ENCODE data around the gene GAB3.

Gene GAB3

DNA sequence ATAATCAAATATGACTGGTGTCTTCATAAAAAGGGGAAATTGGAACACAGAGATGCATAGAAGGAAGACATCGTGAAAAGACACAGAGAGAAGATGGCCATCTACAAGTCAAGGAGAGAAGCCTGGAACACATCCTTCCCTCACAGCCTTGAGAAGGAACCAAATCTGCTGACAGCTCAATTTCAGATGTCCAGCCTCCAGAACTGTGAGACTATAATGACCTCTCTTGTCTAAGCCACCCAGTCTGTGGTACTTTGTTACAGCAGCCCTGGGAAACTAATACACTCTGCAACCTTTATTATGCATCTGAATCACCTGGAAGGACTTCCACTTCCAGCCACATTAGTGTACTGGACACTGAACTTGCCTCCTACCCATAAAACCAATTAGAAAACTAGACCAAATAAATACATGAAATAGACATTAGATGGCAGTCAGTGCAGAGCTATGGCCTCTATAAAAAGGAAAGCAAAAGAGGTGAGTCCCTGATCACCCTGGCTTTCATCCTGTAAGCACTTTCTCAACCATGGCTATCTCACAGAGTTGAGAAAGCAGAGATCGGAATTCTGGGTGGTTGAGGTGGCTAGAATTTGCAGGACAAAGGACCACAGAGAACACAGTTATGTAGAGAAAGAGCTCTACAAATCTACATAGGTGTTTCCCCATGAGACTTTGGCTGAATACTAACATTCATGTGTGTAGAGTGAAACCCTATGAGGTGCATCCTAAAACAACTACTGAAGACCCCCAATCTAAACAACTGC, 25.7 kb downstream of the GAB3 start:
- TF ChIP-seq, protein P1, sequence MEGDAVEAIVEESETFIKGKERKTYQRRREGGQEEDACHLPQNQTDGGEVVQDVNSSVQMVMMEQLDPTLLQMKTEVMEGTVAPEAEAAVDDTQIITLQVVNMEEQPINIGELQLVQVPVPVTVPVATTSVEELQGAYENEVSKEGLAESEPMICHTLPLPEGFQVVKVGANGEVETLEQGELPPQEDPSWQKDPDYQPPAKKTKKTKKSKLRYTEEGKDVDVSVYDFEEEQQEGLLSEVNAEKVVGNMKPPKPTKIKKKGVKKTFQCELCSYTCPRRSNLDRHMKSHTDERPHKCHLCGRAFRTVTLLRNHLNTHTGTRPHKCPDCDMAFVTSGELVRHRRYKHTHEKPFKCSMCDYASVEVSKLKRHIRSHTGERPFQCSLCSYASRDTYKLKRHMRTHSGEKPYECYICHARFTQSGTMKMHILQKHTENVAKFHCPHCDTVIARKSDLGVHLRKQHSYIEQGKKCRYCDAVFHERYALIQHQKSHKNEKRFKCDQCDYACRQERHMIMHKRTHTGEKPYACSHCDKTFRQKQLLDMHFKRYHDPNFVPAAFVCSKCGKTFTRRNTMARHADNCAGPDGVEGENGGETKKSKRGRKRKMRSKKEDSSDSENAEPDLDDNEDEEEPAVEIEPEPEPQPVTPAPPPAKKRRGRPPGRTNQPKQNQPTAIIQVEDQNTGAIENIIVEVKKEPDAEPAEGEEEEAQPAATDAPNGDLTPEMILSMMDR (IDR thresholded peaks at IDR 0.05; ENCODE audit: low read depth, low read length): no peak
- no peak for DNase-seq (ENCODE audit: low read depth in 2 of 2)
- H3K4me3 ChIP-seq (replicated peaks in 1 of 2; ENCODE audit: low read depth in 2 of 2, low read length in 2 of 2): no peak overlapping the region

DNA sequence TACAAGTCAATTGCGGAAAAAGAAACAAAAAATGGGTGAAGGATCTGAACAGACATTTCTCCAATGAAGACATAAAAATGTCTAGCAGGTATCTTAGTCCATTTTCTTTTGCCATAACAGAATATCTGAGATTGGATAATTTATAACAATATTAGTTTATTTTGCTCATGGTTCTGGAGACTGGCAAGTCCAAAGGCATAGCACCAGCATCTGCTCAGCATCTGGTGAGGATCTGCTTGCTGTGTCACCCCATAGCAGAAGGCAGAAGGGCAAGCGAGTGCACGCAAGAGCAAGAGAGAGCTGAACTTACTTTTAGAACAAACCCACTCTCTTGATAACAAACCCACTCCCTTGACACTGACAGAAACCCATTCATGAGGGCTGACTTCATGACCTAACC, 29.7 kb downstream of the GAB3 start:
- no peak overlapping the region for H3K4me3 ChIP-seq (replicated peaks in 1 of 2; ENCODE audit: low read depth in 2 of 2, low read length in 2 of 2)
- no peak for DNase-seq (ENCODE audit: low read depth in 2 of 2)
- TF ChIP-seq, protein P1 (IDR thresholded peaks at IDR 0.05; ENCODE audit: low read depth, low read length): no peak

DNA sequence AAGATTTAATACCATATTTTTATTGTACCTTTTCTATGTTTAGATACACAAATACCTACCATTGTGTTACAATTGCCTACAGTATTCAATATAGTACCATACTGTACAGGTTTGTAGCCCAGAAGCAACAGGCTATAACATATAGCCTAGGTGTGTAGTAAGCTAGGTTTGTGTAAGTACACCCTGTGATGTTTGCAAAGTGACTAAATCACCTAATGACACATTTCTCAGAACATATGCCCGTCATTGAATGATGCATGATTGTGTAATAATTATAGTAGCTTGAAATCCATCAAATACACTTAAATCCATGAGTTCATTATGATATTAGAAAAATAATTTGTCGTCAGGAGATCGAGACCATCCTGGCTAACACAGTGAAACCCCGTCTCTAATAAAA, 30.8 kb downstream of the GAB3 start:
- TF ChIP-seq, protein P1 (IDR thresholded peaks at IDR 0.05; ENCODE audit: low read depth, low read length): no peak
- DNase-seq (ENCODE audit: low read depth in 2 of 2): peak in 1 of 2 donors; percentile 45
- no peak overlapping the region for H3K4me3 ChIP-seq (replicated peaks in 1 of 2; ENCODE audit: low read depth in 2 of 2, low read length in 2 of 2)

DNA sequence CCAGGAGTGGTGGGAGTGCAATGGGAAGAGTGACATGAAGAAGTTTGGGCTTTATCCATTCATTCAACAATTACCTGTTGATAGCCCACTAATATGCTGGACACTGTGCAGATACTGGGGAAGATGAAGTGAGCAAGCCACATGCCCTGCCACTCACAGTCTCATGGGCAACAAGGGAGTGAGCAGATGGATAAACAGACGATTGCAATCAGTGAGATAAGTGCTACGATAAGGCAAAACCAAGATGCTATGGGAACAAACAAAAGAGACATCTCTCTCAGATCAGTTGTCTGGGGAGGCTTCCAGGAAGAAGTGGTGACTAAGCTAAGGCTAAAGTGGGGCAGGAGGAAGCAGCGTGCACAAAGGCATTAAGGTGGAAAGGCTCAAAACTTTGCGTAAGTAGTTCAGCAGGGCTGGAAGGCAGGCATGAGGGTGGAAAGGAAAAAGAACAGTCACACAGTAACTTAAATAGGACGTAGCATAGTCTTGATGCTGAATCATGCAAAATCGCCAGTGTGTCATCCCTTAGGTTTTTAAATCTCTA, 31.7 kb downstream of the GAB3 start:
- peak; percentile 74 to 94 for DNase-seq (ENCODE audit: low read depth in 2 of 2)

DNA sequence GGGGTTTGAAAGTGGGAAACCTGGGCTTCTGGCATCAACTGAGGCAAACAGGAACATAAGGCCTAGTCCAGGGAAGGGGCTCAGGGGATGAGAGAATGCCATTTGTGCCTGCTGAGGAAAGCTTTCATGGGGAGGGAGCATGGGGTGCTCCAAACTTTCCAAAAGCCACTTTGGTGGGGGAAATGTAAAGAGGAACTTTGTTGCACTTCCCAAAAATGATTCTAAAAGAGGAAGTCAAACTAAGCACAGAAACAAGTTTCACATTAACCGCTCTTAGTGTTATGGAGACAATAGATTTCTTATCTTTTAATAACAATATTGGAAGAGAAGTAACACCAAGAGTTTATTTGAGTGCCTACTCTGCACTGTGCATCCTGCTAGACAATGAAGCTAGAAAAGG, 32.3 kb downstream of the GAB3 start:
- DNase-seq (ENCODE audit: low read depth in 2 of 2): no peak
- TF ChIP-seq, protein P1 (IDR thresholded peaks at IDR 0.05; ENCODE audit: low read depth, low read length): no peak
- no peak overlapping the region for H3K4me3 ChIP-seq (replicated peaks in 1 of 2; ENCODE audit: low read depth in 2 of 2, low read length in 2 of 2)

More for the DNA sequence above, 31.7 kb downstream of the GAB3 start:
- H3K4me3 ChIP-seq (replicated peaks in 1 of 2; ENCODE audit: low read depth in 2 of 2, low read length in 2 of 2): no peak overlapping the region
- TF ChIP-seq, protein P1 (IDR thresholded peaks at IDR 0.05; ENCODE audit: low read depth, low read length): no peak

DNA sequence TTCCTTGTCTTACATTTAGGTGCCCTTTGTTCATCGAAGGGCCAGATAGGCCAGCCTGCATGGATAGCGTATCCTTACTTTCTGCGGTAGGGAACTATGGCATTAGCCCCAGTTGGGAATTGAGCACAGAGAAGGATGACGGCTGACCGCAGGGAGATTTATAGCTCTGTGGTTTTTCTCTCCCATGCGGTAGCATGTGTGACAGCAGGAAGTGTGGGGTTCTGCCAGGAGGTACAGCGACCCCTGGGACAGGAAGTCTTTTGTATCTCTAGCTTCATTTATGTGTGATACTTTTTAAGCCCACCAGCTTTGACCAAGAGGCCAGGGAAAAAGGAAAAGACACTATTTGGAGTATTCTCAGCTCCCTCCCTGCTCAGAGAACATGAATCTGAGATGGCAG, 33.1 kb downstream of the GAB3 start:
- H3K4me3 ChIP-seq (replicated peaks in 1 of 2; ENCODE audit: low read depth in 2 of 2, low read length in 2 of 2): no peak overlapping the region
- DNase-seq (ENCODE audit: low read depth in 2 of 2): peak; percentile 45 to 58
- TF ChIP-seq, protein P1 (IDR thresholded peaks at IDR 0.05; ENCODE audit: low read depth, low read length): no peak

Data from cardiac fibroblast (primary cell).